SU-DHL-6 (cell line): ENCODE measurements around the gene SMIM10.

Experiments
- EZH2phosphoT487 ChIP-seq: fragments of 200-600 bp; sonication (generic), shearing (Covaris generic); conservative IDR thresholded peaks from 2 replicates; pipeline ENCODE4 v1.6.1; 2018; ENCODE audit warnings: mild to moderate bottlenecking, antibody characterized with exemption, low read length, moderate library complexity, mixed read lengths
- TF ChIP-seq, protein P1 (sequence below): fragments of 200-600 bp; sonication (generic); IDR thresholded peaks from one replicate; pipeline ENCODE4 v1.5.1; 2017; ENCODE audit warnings: antibody characterized with exemption, mild to moderate bottlenecking, low read length, moderate library complexity; ENCODE audit not compliant: insufficient read depth, poor library complexity, severe bottlenecking

GRCh38 chrX:134971926-134972325 is 18.9 kb upstream of the SMIM10 start:
- TF ChIP-seq, protein P1, sequence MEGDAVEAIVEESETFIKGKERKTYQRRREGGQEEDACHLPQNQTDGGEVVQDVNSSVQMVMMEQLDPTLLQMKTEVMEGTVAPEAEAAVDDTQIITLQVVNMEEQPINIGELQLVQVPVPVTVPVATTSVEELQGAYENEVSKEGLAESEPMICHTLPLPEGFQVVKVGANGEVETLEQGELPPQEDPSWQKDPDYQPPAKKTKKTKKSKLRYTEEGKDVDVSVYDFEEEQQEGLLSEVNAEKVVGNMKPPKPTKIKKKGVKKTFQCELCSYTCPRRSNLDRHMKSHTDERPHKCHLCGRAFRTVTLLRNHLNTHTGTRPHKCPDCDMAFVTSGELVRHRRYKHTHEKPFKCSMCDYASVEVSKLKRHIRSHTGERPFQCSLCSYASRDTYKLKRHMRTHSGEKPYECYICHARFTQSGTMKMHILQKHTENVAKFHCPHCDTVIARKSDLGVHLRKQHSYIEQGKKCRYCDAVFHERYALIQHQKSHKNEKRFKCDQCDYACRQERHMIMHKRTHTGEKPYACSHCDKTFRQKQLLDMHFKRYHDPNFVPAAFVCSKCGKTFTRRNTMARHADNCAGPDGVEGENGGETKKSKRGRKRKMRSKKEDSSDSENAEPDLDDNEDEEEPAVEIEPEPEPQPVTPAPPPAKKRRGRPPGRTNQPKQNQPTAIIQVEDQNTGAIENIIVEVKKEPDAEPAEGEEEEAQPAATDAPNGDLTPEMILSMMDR: no peak
- no peak for TF ChIP-seq EZH2phosphoT487
